Mesothelial cell of epicardium (in vitro differentiated cells): Measurements from ENCODE around the gene OTOG. TPM values are rescaled to one million over a fixed set of nuclear protein-coding genes. Genes with fewer than 3 reads are reported as not detected.

ENCODE experiments used
- DNase-seq, 2 experiments: peaks; one replicate each; pipeline ENCODE4 v3.0.0; 2021; ENCODE audit warnings: low spot score in 2 of 2; ENCODE audit not compliant: unreplicated experiment in 2 of 2
- H3K27ac Mint-ChIP-seq: 2 replicates; pipeline ENCODE4 v1.8.0; 2021; ENCODE audit warnings: mixed read lengths
- H3K27me3 Mint-ChIP-seq: 2 replicates; pipeline ENCODE4 v1.8.0; 2021; ENCODE audit warnings: low read depth, mixed read lengths
- H3K36me3 Mint-ChIP-seq: 2 replicates; pipeline ENCODE4 v1.8.0; 2021; ENCODE audit warnings: mixed read lengths
- H3K4me1 Mint-ChIP-seq: 2 replicates; pipeline ENCODE4 v1.8.0; 2021; ENCODE audit warnings: mixed read lengths
- H3K4me3 Mint-ChIP-seq: 2 replicates; pipeline ENCODE4 v1.8.0; 2021; ENCODE audit warnings: mild to moderate bottlenecking, moderate library complexity, mixed read lengths
- H3K9me3 Mint-ChIP-seq: 2 replicates; pipeline ENCODE4 v1.8.0; 2021; ENCODE audit warnings: mixed read lengths
- total RNA-seq: library from RNA; stranded (reverse); gene quantifications from 3 replicates; pipeline ENCODE4 v1.2.1, GENCODE V29; 2021
- TF ChIP-seq, protein P1 (sequence below): fragments of 200-600 bp; sonication (generic); IDR thresholded peaks from one replicate; pipeline ENCODE4 v1.5.0; 2021; ENCODE audit warnings: antibody characterized with exemption; ENCODE audit not compliant: unreplicated experiment

OTOG gene
- total RNA-seq, 1 donor from 2014 or later, result 1.8 TPM

DNA sequence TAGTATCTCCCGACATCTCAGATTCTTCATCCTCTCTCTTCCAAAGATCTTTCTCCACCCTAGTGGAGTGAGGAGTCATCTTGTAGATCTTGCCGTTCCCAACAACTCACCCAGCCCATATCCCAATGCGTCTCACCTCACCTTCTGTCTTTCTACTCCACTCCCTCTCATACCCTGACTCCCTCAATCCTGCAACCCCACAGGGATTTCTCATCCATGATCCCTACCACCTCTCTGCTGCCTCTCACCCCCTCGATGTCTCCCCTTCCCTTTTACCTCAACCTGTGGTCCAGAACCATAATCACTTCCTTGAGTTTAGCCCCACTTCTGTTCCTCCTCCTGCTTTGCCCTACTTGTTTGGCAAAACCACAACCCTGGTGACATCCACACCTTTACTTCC is 41.7 kb downstream of the OTOG start:
- Mint-ChIP-seq H3K36me3 (no peaks in the 10 kb centered on the region), H3K27ac (no peak overlapping the region), H3K9me3 (no peaks in the 10 kb centered on the region), H3K4me1 (no peaks in the 10 kb centered on the region), H3K27me3 (peaks cover 37% of the 10 kb centered on the region), H3K4me3 (no peak overlapping the region)
- TF ChIP-seq, protein P1, sequence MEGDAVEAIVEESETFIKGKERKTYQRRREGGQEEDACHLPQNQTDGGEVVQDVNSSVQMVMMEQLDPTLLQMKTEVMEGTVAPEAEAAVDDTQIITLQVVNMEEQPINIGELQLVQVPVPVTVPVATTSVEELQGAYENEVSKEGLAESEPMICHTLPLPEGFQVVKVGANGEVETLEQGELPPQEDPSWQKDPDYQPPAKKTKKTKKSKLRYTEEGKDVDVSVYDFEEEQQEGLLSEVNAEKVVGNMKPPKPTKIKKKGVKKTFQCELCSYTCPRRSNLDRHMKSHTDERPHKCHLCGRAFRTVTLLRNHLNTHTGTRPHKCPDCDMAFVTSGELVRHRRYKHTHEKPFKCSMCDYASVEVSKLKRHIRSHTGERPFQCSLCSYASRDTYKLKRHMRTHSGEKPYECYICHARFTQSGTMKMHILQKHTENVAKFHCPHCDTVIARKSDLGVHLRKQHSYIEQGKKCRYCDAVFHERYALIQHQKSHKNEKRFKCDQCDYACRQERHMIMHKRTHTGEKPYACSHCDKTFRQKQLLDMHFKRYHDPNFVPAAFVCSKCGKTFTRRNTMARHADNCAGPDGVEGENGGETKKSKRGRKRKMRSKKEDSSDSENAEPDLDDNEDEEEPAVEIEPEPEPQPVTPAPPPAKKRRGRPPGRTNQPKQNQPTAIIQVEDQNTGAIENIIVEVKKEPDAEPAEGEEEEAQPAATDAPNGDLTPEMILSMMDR, result no peak
- DNase-seq, result peak in 1 of 2 experiments; percentile 20

- H3K27me3 Mint-ChIP-seq, result peaks cover 41% of the 10 kb centered on the region
- H3K27ac Mint-ChIP-seq, result no peak overlapping the region
- H3K4me3 Mint-ChIP-seq, result no peak overlapping the region
- no peaks in the 10 kb centered on the region for H3K4me1 Mint-ChIP-seq
- DNase-seq, result peak in 1 of 2 experiments; percentile 36
- TF ChIP-seq, protein P1, result no peak
- H3K9me3 Mint-ChIP-seq, result no peaks in the 10 kb centered on the region
- H3K36me3 Mint-ChIP-seq, result no peaks in the 10 kb centered on the region
Measured at GRCh38 chr11:17590463-17590862, 43.4 kb downstream of the OTOG start.

GRCh38 chr11:17591293-17591692 is 44.2 kb downstream of the OTOG start:
- DNase-seq, result peak in 1 of 2 experiments; percentile 26

GRCh38 chr11:17593466-17594245 is 46.6 kb downstream of the OTOG start:
- TF ChIP-seq, protein P1, result no peak
- Mint-ChIP-seq H3K27me3 (peaks cover 40% of the 10 kb centered on the region), H3K4me1 (no peaks in the 10 kb centered on the region), H3K4me3 (no peak overlapping the region), H3K9me3 (no peaks in the 10 kb centered on the region), H3K36me3 (no peaks in the 10 kb centered on the region), H3K27ac (no peak overlapping the region)
- DNase-seq, result peak in 1 of 2 experiments; percentile 28

More at GRCh38 chr11:17591293-17591692, 44.2 kb downstream of the OTOG start:
- Mint-ChIP-seq H3K4me3 (no peak overlapping the region), H3K9me3 (no peaks in the 10 kb centered on the region), H3K27ac (no peak overlapping the region), H3K4me1 (no peaks in the 10 kb centered on the region), H3K36me3 (no peaks in the 10 kb centered on the region), H3K27me3 (peaks cover 40% of the 10 kb centered on the region)
- TF ChIP-seq, protein P1, result no peak

- no peaks in the 10 kb centered on the region for H3K9me3 Mint-ChIP-seq
Measured at GRCh38 chr11:17594686-17595192, 47.7 kb downstream of the OTOG start.

More at GRCh38 chr11:17594686-17595192, 47.7 kb downstream of the OTOG start:
- DNase-seq, result no peak
- peaks cover 50% of the 10 kb centered on the region for H3K27me3 Mint-ChIP-seq
- no peaks in the 10 kb centered on the region for H3K4me1 Mint-ChIP-seq
- no peak overlapping the region for H3K4me3 Mint-ChIP-seq
- TF ChIP-seq, protein P1, result no peak
- H3K36me3 Mint-ChIP-seq, result no peaks in the 10 kb centered on the region
- no peak overlapping the region for H3K27ac Mint-ChIP-seq
